Activated CD4-positive, alpha-beta T cell treated with anti-CD3 and anti-CD28 coated beads, Interleukin-2, amount 10 ng/mL, durations not matched to agents 24 days and 14 days (primary cell): ENCODE measurements around the gene MEGF10. TPM values are rescaled to one million over a fixed set of nuclear protein-coding genes. Genes with fewer than 3 reads are reported as not detected.

Source experiments
- DNase-seq: peaks from one replicate; pipeline ENCODE4 v3.0.0; 2022
- H3K27ac Mint-ChIP-seq: one replicate; pipeline ENCODE4 v1.8.0; 2022; ENCODE audit warnings: mild to moderate bottlenecking, mixed read lengths
- H3K27me3 Mint-ChIP-seq: one replicate; pipeline ENCODE4 v1.8.0; 2022; ENCODE audit warnings: mixed read lengths
- H3K36me3 Mint-ChIP-seq: one replicate; pipeline ENCODE4 v1.8.0; 2022; ENCODE audit warnings: low read depth, mild to moderate bottlenecking, mixed read lengths
- H3K4me1 Mint-ChIP-seq: one replicate; pipeline ENCODE4 v1.8.0; 2021; ENCODE audit warnings: mixed read lengths
- H3K4me3 Mint-ChIP-seq: one replicate; pipeline ENCODE4 v1.8.0; 2022; ENCODE audit warnings: mild to moderate bottlenecking, moderate library complexity, mixed read lengths
- H3K9me3 Mint-ChIP-seq: one replicate; pipeline ENCODE4 v1.8.0; 2021; ENCODE audit warnings: mixed read lengths
- intact Hi-C: fragments of 100-400 bp; cut with micrococcal nuclease; formaldehyde crosslinking; loops from one replicate; pipeline ENCODE4 v1.15.1; 2023
- total RNA-seq: library from RNA; stranded (reverse); gene quantifications from 2 replicates; pipeline ENCODE4 v1.2.3, GENCODE V29; 2022

MEGF10 gene
- total RNA-seq, 1 donor from 2014 or later = not detected

- H3K4me1 Mint-ChIP-seq = no peaks in the 10 kb centered on the region
- intact Hi-C loops = no loop called here
- H3K36me3 Mint-ChIP-seq = no peaks in the 10 kb centered on the region
- no peak overlapping the region for H3K4me3 Mint-ChIP-seq
- DNase-seq = no peak
- peaks cover 5% of the 10 kb centered on the region for H3K27me3 Mint-ChIP-seq
- H3K27ac Mint-ChIP-seq = no peak overlapping the region
- no peaks in the 10 kb centered on the region for H3K9me3 Mint-ChIP-seq
These were observed 61.5 kb downstream of the MEGF10 start for GRCh38 chr5:127352068-127352467.

DNA sequence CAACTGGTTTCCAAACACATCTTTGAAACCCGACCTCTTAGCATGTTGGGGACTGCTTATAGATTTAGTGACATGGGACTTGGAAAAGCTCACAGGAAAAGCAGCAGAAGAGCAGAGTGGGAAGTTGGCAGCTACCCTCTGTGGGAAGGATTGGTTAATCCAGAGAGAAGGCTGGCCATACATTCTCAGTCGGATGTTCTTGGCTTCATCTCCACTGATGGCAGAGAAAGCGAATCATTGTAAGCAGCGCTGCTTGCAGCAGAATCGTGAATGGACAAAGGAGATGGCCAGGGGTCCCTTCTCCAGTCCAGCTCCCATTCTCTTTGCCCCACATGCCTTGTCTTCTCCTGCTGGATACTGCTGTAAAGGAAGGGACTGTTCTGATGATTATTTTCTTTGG is 62.7 kb downstream of the MEGF10 start:
- Mint-ChIP-seq H3K36me3 (no peaks in the 10 kb centered on the region), H3K27ac (no peak overlapping the region), H3K4me3 (no peak overlapping the region), H3K9me3 (no peaks in the 10 kb centered on the region), H3K4me1 (no peaks in the 10 kb centered on the region), H3K27me3 (peaks cover 7% of the 10 kb centered on the region)
- no peak for DNase-seq
- intact Hi-C loops = no loop called here

- Mint-ChIP-seq H3K4me3 (no peak overlapping the region), H3K4me1 (no peaks in the 10 kb centered on the region), H3K27ac (no peak overlapping the region), H3K36me3 (no peaks in the 10 kb centered on the region), H3K9me3 (no peaks in the 10 kb centered on the region), H3K27me3 (peaks cover 7% of the 10 kb centered on the region)
- no peak for DNase-seq
- intact Hi-C loops = no loop called here
These were observed 63.2 kb downstream of the MEGF10 start for GRCh38 chr5:127353796-127354195.

- intact Hi-C loops = no loop called here
- Mint-ChIP-seq H3K4me1 (no peaks in the 10 kb centered on the region), H3K27ac (no peak overlapping the region), H3K36me3 (no peaks in the 10 kb centered on the region), H3K27me3 (peaks cover 12% of the 10 kb centered on the region), H3K4me3 (no peak overlapping the region), H3K9me3 (no peaks in the 10 kb centered on the region)
- DNase-seq = no peak
These were observed 64.7 kb downstream of the MEGF10 start for GRCh38 chr5:127355337-127355736.

DNA sequence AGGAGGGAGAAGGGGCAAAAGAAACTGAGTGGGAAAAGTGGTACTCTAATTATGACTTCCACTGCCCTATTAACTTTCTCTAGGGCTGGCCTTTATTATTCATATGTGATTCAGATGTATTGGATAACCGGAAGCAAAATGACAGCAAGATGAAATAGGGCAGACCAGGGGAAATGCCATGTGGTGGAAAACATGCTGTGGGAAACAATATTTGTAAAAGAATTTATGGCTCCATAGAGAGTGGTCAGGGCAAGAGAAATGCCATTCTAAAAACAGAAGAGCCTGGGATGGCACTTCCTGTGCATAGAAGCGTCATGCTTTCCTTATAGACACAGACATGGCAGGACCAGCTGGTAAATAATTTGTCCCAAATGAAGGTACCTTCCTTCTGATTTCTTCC is 67.7 kb downstream of the MEGF10 start:
- H3K27me3 Mint-ChIP-seq = peaks cover 18% of the 10 kb centered on the region
- no peaks in the 10 kb centered on the region for H3K4me1 Mint-ChIP-seq
- intact Hi-C loops = no loop called here
- H3K27ac Mint-ChIP-seq = no peak overlapping the region
- no peak for DNase-seq
- H3K4me3 Mint-ChIP-seq = no peak overlapping the region
- H3K9me3 Mint-ChIP-seq = no peaks in the 10 kb centered on the region
- no peaks in the 10 kb centered on the region for H3K36me3 Mint-ChIP-seq

- H3K4me3 Mint-ChIP-seq = no peak overlapping the region
- no peaks in the 10 kb centered on the region for H3K4me1 Mint-ChIP-seq
- no peaks in the 10 kb centered on the region for H3K9me3 Mint-ChIP-seq
- no peaks in the 10 kb centered on the region for H3K36me3 Mint-ChIP-seq
- DNase-seq = no peak
- no peak overlapping the region for H3K27ac Mint-ChIP-seq
- intact Hi-C loops = no loop called here
- H3K27me3 Mint-ChIP-seq = peaks cover 18% of the 10 kb centered on the region
These were observed 68.1 kb downstream of the MEGF10 start for GRCh38 chr5:127358740-127359139.

DNA sequence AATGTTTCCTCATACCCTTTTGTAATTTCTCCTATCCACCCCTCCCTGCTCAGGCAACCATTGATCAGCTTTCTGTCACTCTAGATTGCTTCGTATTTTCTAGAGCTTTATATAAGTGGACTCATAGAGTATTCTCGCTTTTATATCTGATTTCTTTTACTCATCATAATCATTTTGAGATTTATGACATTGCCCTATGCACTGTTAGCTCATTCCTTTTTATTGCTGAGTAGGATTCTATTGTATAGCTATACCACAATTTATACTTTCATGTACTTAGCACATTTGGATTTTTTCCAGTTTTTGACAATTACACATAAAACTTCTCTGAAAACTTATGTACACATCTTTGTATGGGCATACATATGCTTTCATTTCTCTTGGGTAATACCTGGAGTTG is 68.9 kb downstream of the MEGF10 start:
- H3K36me3 Mint-ChIP-seq = no peaks in the 10 kb centered on the region
- H3K27me3 Mint-ChIP-seq = peaks cover 21% of the 10 kb centered on the region
- H3K27ac Mint-ChIP-seq = no peak overlapping the region
- intact Hi-C loops = no loop called here
- no peak for DNase-seq
- H3K4me3 Mint-ChIP-seq = no peak overlapping the region
- no peaks in the 10 kb centered on the region for H3K4me1 Mint-ChIP-seq
- no peaks in the 10 kb centered on the region for H3K9me3 Mint-ChIP-seq

GRCh38 chr5:127363403-127363802 is 72.8 kb downstream of the MEGF10 start:
- H3K36me3 Mint-ChIP-seq = no peaks in the 10 kb centered on the region
- H3K4me1 Mint-ChIP-seq = no peaks in the 10 kb centered on the region
- no peak overlapping the region for H3K4me3 Mint-ChIP-seq
- H3K27me3 Mint-ChIP-seq = peaks cover 22% of the 10 kb centered on the region
- intact Hi-C loops = no loop called here
- no peaks in the 10 kb centered on the region for H3K9me3 Mint-ChIP-seq
- no peak for DNase-seq
- no peak overlapping the region for H3K27ac Mint-ChIP-seq

- H3K27me3 Mint-ChIP-seq = peaks cover 13% of the 10 kb centered on the region
- no peaks in the 10 kb centered on the region for H3K4me1 Mint-ChIP-seq
- no peak for DNase-seq
- H3K27ac Mint-ChIP-seq = no peak overlapping the region
- H3K9me3 Mint-ChIP-seq = no peaks in the 10 kb centered on the region
- H3K36me3 Mint-ChIP-seq = no peaks in the 10 kb centered on the region
- no peak overlapping the region for H3K4me3 Mint-ChIP-seq
- intact Hi-C loops = no loop called here
These were observed 76.4 kb downstream of the MEGF10 start for GRCh38 chr5:127367029-127367428.

- H3K4me1 Mint-ChIP-seq = no peaks in the 10 kb centered on the region
These were observed 77.4 kb downstream of the MEGF10 start for GRCh38 chr5:127367946-127368465.

DNA sequence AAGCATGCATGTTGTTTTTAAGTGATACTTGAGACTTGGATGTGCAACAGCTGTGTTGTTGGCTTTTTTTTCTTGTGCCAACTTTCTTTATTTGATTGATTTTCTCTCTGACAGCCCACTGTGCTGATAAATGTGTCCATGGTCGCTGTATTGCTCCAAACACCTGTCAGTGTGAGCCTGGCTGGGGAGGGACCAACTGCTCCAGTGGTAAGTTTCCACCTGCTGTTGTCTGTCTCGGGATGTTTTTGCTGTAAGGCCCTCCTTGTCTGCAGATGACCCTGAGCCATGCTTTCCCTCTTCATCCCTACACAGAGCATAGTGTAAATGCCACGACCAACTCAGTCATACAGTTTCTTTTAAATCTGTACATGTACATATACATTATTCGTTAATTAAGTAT is 79.2 kb downstream of the MEGF10 start:
- intact Hi-C loops = no loop called here
- no peak overlapping the region for H3K27ac Mint-ChIP-seq
- H3K4me3 Mint-ChIP-seq = no peak overlapping the region
- H3K4me1 Mint-ChIP-seq = no peaks in the 10 kb centered on the region
- no peak for DNase-seq
- H3K27me3 Mint-ChIP-seq = peaks cover 10% of the 10 kb centered on the region
- no peaks in the 10 kb centered on the region for H3K36me3 Mint-ChIP-seq
- H3K9me3 Mint-ChIP-seq = no peaks in the 10 kb centered on the region

More at GRCh38 chr5:127367946-127368465, 77.4 kb downstream of the MEGF10 start:
- Mint-ChIP-seq H3K27me3 (peaks cover 11% of the 10 kb centered on the region), H3K4me3 (no peak overlapping the region), H3K9me3 (no peaks in the 10 kb centered on the region), H3K36me3 (no peaks in the 10 kb centered on the region), H3K27ac (no peak overlapping the region)
- intact Hi-C loops = no loop called here
- DNase-seq = no peak

DNA sequence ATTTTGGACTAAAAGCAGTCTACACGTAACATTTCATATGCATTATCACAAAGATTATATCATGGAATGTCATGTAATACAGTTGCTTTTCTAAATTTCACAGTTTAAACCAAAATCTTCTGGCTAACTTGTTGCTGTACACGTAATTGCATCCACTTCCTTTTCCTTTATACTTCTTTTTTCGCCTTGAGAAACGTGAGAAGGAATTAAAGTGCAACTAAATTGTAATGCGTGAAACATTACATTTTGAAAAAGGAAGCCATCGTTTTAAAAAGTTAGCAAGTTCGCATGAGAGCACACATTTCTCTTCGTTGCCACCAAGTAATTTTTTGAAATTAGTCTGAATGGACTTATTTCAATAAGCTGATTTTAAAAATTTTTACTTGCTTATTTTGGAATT is 80.0 kb downstream of the MEGF10 start:
- no peak overlapping the region for H3K27ac Mint-ChIP-seq
- H3K36me3 Mint-ChIP-seq = no peaks in the 10 kb centered on the region
- no peak overlapping the region for H3K4me3 Mint-ChIP-seq
- H3K4me1 Mint-ChIP-seq = no peaks in the 10 kb centered on the region
- no peaks in the 10 kb centered on the region for H3K9me3 Mint-ChIP-seq
- DNase-seq = no peak
- H3K27me3 Mint-ChIP-seq = peaks cover 11% of the 10 kb centered on the region
- intact Hi-C loops = no loop called here

DNA sequence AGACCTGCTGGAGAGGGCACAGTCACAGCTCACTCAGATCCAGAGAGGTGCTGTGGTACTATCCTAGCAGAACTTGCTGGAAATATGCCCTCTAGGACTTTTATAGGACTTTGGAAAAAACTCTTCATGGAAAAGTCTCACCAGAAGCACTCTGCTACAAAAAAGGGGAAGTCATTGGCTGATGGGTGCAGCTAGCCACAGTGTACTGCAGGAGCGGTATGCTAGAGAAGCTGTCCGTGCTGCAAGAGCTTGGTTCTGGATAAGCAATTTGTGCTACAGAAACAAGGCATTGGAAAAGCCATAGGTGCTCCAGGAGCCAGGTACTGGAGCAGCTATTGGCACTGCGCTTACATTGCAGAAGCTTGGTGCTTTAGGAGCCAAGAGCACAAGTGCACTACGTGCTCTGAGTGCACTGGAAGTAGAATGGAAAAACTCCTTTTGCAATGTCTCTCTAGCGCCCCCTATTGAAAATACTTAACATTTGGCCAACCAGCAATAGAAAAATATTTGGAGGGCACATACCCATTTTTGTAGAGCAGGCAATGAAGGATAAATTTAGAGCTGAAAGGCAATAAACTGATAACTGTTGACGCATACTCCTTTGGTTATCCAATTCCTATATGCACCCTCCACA is 83.4 kb downstream of the MEGF10 start:
- Mint-ChIP-seq H3K4me3 (no peak overlapping the region), H3K27me3 (peaks cover 3% of the 10 kb centered on the region), H3K4me1 (no peaks in the 10 kb centered on the region), H3K27ac (no peak overlapping the region), H3K36me3 (no peaks in the 10 kb centered on the region), H3K9me3 (no peaks in the 10 kb centered on the region)
- no peak for DNase-seq
- intact Hi-C loops = no loop called here

GRCh38 chr5:127375124-127375523 is 84.5 kb downstream of the MEGF10 start:
- no peak for DNase-seq
- H3K4me1 Mint-ChIP-seq = no peaks in the 10 kb centered on the region
- H3K27me3 Mint-ChIP-seq = peaks cover 3% of the 10 kb centered on the region
- intact Hi-C loops = no loop called here
- H3K36me3 Mint-ChIP-seq = no peaks in the 10 kb centered on the region
- H3K4me3 Mint-ChIP-seq = no peak overlapping the region
- no peak overlapping the region for H3K27ac Mint-ChIP-seq
- no peaks in the 10 kb centered on the region for H3K9me3 Mint-ChIP-seq

DNA sequence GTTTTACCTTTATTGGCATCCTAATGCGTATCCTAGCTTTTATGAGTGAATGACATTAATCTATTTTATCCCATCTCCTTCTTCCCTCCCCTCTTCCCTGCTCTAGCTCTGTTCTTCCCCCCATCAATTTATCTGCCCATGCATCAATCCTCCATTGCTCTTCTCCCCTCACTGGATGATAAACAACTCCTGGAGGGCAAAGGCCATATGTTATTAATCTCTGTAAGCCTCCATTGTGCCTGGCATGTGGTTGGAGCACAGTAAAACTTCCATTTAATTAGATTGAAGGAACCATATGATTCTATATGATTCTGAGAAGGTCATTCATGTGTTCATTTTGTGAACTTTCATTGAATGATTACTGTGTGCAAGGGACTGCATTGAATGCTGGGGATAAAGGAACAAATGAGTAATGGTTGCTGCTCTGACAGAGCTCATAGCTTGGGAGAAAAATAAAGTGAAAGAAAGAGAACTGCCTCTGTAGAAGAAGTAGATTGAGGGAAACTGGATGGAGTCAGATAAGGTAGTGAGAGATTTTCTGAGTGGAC is 85.0 kb downstream of the MEGF10 start:
- H3K27ac Mint-ChIP-seq = no peak overlapping the region
- DNase-seq = no peak
- no peaks in the 10 kb centered on the region for H3K36me3 Mint-ChIP-seq
- intact Hi-C loops = no loop called here
- no peak overlapping the region for H3K4me3 Mint-ChIP-seq
- H3K4me1 Mint-ChIP-seq = no peaks in the 10 kb centered on the region
- H3K9me3 Mint-ChIP-seq = no peaks in the 10 kb centered on the region
- peaks cover 3% of the 10 kb centered on the region for H3K27me3 Mint-ChIP-seq
